K562 (cell line): ENCODE measurements around the gene USP12. TPM values are rescaled to one million over a fixed set of nuclear protein-coding genes. Genes with fewer than 3 reads are reported as not detected.

ENCODE experiments used
- NFE2L1 ChIP-seq: fragments of 450-650 bp; IDR thresholded peaks from 2 replicates; pipeline ENCODE4 v1.6.1; 2016; ENCODE audit warnings: missing genetic modification characterization, low read depth, mild to moderate bottlenecking, missing compliant biosample characterization, moderate library complexity, borderline replicate concordance
- NFIC ChIP-seq: fragments of 450-650 bp; IDR thresholded peaks from 2 replicates; pipeline ENCODE4 v1.6.1; 2017; ENCODE audit warnings: mild to moderate bottlenecking, inconsistent platforms
- PHF8 ChIP-seq: fragments of 200-600 bp; sonication (generic); IDR thresholded peaks from 2 replicates; pipeline ENCODE4 v1.6.1; 2012; ENCODE audit warnings: mixed run types, mild to moderate bottlenecking, inconsistent platforms, low read length, moderate library complexity, borderline replicate concordance
- RHOXF2B ChIP-seq: fragments of 250-450 bp; sonication (Bioruptor Pico); conservative IDR thresholded peaks from 2 replicates; pipeline ENCODE4 v1.5.1; 2021
- TCFL5 ChIP-seq: fragments of 250-450 bp; sonication (Bioruptor Pico); conservative IDR thresholded peaks from 2 replicates; pipeline ENCODE4 v1.6.1; 2021; ENCODE audit warnings: mild to moderate bottlenecking, moderate library complexity, matching md5 sums
- TOE1 ChIP-seq, 2 experiments: fragments of 450-650 bp in 1 of 2; sonication (generic) in 1 of 2; formaldehyde crosslinking in 1 of 2; IDR thresholded peaks; 2 replicates each; pipeline versions ENCODE4 v1.7.1 to v1.8.0; 2016 to 2022; ENCODE audit warnings: borderline replicate concordance in 2 of 2, mild to moderate bottlenecking in 2 of 2, antibody characterized with exemption in 1 of 2, inconsistent platforms in 1 of 2, low read depth in 1 of 2, missing genetic modification reagents in 1 of 2, moderate library complexity in 1 of 2
- WHSC1 ChIP-seq: IDR thresholded peaks from one replicate; pipeline ENCODE4 v1.6.1; 2012; ENCODE audit warnings: low read length, control low read depth, inconsistent platforms
- ZBTB17 ChIP-seq: fragments of 450-650 bp; formaldehyde crosslinking; IDR thresholded peaks from 2 replicates; pipeline ENCODE4 v1.4.0; 2020; ENCODE audit warnings: mild to moderate bottlenecking
- ZKSCAN1 ChIP-seq: fragments of 150-350 bp; IDR thresholded peaks from 2 replicates; pipeline ENCODE4 v1.6.1; 2016; ENCODE audit warnings: low read depth, low read length
- ZNF12 ChIP-seq: sonication (generic); formaldehyde crosslinking; IDR thresholded peaks from 2 replicates; pipeline ENCODE4 v1.4.0; 2020; ENCODE audit warnings: mild to moderate bottlenecking, missing genetic modification reagents
- ZNF408 ChIP-seq: fragments of 250-450 bp; sonication (Bioruptor Pico); IDR thresholded peaks from 2 replicates; pipeline ENCODE4 v1.4.0; 2020; ENCODE audit warnings: low read depth, mild to moderate bottlenecking, moderate library complexity
- polyA plus RNA-seq, 8 experiments: library from polyadenylated mRNA; depleted of rRNA in 4 of 8; stranded (reverse) in 5 of 8; unstranded in 3 of 8; fragments of >200 nt; fragmentation: Nextera tagmentation in 2 of 8; fragmentation: Illumina TruSeq in 1 of 8; extraction: Ambion mirVana in 2 of 8; extraction: Trizol in 1 of 8; gene quantifications; 2 replicates each; pipeline versions ENCODE4 v1.2.1 to v1.2.3, GENCODE V29; 2011 to 2014; ENCODE audit warnings: inconsistent platforms in 1 of 8, missing spikeins in 1 of 8
- total RNA-seq, 7 experiments: library from RNA; depleted of rRNA in 6 of 7; stranded (reverse); fragments of >200 nt in 6 of 7; fragmentation: Illumina TruSeq in 2 of 7; extraction: Trizol in 2 of 7; gene quantifications; 2 replicates each; pipeline versions ENCODE4 v1.2.1 to v1.2.3, GENCODE V29; 2011 to 2021; ENCODE audit warnings: low replicate concordance in 1 of 7
- TF ChIP-seq, protein P1 (sequence below): fragments of 250-450 bp; sonication (Bioruptor Pico); IDR thresholded peaks from 2 replicates; pipeline ENCODE4 v1.8.0; 2021; ENCODE audit warnings: moderate library complexity, mild to moderate bottlenecking, inconsistent platforms
- TF ChIP-seq, protein P2 (sequence below), 2 experiments: fragments of 450-650 bp; IDR thresholded peaks; 2 replicates each; pipeline ENCODE4 v1.6.1; 2018; ENCODE audit warnings: mild to moderate bottlenecking in 2 of 2, low read depth in 1 of 2; ENCODE audit not compliant: partially characterized antibody in 2 of 2
- TF ChIP-seq, protein P3 (sequence below): fragments of 150-350 bp; conservative IDR thresholded peaks from 2 replicates; pipeline ENCODE4 v1.6.1; 2014; ENCODE audit warnings: low read length
- TF ChIP-seq, protein P4 (sequence below): fragments of 200-800 bp; sonication (Bioruptor generic); IDR thresholded peaks from 2 replicates; pipeline ENCODE4 v1.6.1; 2017; ENCODE audit warnings: missing genetic modification characterization, missing compliant biosample characterization

Gene USP12
- total and polyA plus RNA-seq, 9 of the 15 experiments (the other 6 are each of a cell fraction or from before 2014, with no cell fraction given): 1.8 to 20.5 (median 13.3) TPM

DNA sequence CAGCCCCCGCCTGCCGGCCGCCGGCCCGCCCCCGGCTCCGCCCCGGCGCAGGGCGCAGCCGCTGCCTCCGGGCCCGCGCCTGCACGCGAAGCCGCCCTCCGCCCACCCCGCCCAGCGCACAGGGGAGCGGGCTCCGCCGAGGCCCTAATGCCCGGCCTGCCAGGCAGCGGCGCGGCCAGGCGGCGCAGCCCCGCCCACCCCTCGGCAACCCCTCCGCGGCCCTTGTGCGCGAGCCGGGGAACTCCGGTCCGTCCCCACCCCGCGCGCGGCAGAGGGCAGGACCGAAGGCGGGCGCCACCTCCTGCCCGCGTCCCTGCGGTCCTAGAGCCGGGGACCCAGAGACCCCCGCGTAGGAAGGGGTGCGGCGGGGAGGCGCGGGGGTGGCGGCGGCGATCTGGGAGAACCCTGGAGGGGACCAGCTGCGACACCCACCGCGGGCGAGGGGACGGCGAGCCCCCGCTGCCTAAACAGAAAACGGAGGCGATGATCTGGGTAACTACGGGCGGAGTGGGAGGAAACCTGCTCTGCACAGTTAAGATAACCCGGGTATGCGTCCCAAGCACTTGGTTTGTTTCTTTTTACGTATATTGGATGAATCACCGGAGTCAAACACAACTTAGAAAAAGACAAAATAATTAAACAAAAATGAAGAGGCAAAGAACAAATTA, 350 bp upstream of the USP12 start (continued):
- TF ChIP-seq, protein P1, sequence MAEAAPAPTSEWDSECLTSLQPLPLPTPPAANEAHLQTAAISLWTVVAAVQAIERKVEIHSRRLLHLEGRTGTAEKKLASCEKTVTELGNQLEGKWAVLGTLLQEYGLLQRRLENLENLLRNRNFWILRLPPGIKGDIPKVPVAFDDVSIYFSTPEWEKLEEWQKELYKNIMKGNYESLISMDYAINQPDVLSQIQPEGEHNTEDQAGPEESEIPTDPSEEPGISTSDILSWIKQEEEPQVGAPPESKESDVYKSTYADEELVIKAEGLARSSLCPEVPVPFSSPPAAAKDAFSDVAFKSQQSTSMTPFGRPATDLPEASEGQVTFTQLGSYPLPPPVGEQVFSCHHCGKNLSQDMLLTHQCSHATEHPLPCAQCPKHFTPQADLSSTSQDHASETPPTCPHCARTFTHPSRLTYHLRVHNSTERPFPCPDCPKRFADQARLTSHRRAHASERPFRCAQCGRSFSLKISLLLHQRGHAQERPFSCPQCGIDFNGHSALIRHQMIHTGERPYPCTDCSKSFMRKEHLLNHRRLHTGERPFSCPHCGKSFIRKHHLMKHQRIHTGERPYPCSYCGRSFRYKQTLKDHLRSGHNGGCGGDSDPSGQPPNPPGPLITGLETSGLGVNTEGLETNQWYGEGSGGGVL: no peak
- TF ChIP-seq PHF8 (peak; percentile 45; the same call in 1 of the 2 replicates), NFE2L1 (tag) (no peak), TCFL5 (CRISPR knock-in tag) (no peak), ZNF408 (CRISPR knock-in tag) (no peak), TOE1 (IDR thresholded peaks at IDR 0.05; ENCODE audit: borderline replicate concordance) (peak; percentile 69; the same call in 1 of the 2 replicates), TOE1 (CRISPR knock-in tag; IDR thresholded peaks at IDR 0.05; ENCODE audit: borderline replicate concordance, low read depth) (no peak), ZBTB17 (CRISPR knock-in tag) (no peak), RHOXF2B (no peak), ZKSCAN1 (no peak), ZNF12 (no peak), WHSC1 (no peak), NFIC (peak; percentile 29; the same call in 1 of the 2 replicates)
- TF ChIP-seq, protein P2, sequence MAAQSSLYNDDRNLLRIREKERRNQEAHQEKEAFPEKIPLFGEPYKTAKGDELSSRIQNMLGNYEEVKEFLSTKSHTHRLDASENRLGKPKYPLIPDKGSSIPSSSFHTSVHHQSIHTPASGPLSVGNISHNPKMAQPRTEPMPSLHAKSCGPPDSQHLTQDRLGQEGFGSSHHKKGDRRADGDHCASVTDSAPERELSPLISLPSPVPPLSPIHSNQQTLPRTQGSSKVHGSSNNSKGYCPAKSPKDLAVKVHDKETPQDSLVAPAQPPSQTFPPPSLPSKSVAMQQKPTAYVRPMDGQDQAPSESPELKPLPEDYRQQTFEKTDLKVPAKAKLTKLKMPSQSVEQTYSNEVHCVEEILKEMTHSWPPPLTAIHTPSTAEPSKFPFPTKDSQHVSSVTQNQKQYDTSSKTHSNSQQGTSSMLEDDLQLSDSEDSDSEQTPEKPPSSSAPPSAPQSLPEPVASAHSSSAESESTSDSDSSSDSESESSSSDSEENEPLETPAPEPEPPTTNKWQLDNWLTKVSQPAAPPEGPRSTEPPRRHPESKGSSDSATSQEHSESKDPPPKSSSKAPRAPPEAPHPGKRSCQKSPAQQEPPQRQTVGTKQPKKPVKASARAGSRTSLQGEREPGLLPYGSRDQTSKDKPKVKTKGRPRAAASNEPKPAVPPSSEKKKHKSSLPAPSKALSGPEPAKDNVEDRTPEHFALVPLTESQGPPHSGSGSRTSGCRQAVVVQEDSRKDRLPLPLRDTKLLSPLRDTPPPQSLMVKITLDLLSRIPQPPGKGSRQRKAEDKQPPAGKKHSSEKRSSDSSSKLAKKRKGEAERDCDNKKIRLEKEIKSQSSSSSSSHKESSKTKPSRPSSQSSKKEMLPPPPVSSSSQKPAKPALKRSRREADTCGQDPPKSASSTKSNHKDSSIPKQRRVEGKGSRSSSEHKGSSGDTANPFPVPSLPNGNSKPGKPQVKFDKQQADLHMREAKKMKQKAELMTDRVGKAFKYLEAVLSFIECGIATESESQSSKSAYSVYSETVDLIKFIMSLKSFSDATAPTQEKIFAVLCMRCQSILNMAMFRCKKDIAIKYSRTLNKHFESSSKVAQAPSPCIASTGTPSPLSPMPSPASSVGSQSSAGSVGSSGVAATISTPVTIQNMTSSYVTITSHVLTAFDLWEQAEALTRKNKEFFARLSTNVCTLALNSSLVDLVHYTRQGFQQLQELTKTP (IDR thresholded peaks at IDR 0.05; ENCODE audit: low read depth in 1 of 2, partially characterized antibody in 2 of 2): no peak
- TF ChIP-seq, protein P3, sequence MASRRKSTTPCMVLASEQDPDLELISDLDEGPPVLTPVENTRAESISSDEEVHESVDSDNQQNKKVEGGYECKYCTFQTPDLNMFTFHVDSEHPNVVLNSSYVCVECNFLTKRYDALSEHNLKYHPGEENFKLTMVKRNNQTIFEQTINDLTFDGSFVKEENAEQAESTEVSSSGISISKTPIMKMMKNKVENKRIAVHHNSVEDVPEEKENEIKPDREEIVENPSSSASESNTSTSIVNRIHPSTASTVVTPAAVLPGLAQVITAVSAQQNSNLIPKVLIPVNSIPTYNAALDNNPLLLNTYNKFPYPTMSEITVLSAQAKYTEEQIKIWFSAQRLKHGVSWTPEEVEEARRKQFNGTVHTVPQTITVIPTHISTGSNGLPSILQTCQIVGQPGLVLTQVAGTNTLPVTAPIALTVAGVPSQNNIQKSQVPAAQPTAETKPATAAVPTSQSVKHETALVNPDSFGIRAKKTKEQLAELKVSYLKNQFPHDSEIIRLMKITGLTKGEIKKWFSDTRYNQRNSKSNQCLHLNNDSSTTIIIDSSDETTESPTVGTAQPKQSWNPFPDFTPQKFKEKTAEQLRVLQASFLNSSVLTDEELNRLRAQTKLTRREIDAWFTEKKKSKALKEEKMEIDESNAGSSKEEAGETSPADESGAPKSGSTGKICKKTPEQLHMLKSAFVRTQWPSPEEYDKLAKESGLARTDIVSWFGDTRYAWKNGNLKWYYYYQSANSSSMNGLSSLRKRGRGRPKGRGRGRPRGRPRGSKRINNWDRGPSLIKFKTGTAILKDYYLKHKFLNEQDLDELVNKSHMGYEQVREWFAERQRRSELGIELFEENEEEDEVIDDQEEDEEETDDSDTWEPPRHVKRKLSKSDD: no peak
- TF ChIP-seq, protein P4, sequence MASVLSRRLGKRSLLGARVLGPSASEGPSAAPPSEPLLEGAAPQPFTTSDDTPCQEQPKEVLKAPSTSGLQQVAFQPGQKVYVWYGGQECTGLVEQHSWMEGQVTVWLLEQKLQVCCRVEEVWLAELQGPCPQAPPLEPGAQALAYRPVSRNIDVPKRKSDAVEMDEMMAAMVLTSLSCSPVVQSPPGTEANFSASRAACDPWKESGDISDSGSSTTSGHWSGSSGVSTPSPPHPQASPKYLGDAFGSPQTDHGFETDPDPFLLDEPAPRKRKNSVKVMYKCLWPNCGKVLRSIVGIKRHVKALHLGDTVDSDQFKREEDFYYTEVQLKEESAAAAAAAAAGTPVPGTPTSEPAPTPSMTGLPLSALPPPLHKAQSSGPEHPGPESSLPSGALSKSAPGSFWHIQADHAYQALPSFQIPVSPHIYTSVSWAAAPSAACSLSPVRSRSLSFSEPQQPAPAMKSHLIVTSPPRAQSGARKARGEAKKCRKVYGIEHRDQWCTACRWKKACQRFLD: 0 out of 2 replicates have a peak, but pooled peaks have one; percentile 64
